B cell (primary cell): ENCODE data around the gene CDHR5.

Experiments
- EZH2 ChIP-seq: IDR thresholded peaks from 2 replicates; pipeline ENCODE4 v1.6.1; 2012; ENCODE audit warnings: borderline replicate concordance, low read depth, mild to moderate bottlenecking, moderate library complexity, low read length; ENCODE audit not compliant: insufficient read depth, poor library complexity, severe bottlenecking
- TF ChIP-seq, protein P1 (sequence below): fragments of 200-600 bp; IDR thresholded peaks from one replicate; pipeline ENCODE4 v1.8.0; 2022; ENCODE audit warnings: antibody characterized with exemption, mild to moderate bottlenecking

DNA sequence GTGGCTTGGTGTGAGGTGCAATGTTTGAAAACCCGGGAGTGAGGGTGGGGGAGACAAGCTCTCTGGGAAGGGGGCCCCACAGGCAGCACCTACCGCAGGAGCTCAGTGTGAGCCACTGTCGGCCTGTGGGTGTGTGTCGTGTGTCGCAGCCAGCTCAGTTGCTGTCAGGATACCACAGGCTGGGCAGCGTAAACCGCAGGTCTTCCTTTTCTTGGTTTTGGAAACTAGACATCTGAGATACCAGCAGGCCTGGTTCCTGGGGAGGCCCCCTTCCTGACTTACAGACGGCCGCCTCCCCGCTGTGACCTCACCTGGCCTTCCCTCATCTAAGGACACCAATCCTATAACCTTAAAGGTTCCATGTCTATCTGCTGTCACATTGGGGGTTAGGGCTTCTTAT lies 28.4 kb downstream of the CDHR5 start:
- TF ChIP-seq, protein P1, sequence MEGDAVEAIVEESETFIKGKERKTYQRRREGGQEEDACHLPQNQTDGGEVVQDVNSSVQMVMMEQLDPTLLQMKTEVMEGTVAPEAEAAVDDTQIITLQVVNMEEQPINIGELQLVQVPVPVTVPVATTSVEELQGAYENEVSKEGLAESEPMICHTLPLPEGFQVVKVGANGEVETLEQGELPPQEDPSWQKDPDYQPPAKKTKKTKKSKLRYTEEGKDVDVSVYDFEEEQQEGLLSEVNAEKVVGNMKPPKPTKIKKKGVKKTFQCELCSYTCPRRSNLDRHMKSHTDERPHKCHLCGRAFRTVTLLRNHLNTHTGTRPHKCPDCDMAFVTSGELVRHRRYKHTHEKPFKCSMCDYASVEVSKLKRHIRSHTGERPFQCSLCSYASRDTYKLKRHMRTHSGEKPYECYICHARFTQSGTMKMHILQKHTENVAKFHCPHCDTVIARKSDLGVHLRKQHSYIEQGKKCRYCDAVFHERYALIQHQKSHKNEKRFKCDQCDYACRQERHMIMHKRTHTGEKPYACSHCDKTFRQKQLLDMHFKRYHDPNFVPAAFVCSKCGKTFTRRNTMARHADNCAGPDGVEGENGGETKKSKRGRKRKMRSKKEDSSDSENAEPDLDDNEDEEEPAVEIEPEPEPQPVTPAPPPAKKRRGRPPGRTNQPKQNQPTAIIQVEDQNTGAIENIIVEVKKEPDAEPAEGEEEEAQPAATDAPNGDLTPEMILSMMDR: no peak
- TF ChIP-seq EZH2: no peak
